Right ventricle myocardium superior (tissue), 1 donor: ENCODE results near the gene LAMB3. TPM values are rescaled to one million over a fixed set of nuclear protein-coding genes. Genes with fewer than 3 reads are reported as not detected.
A peak's percentile ranks its signal among the peaks of the same experiment; 100 is the strongest.

ENCODE experiments used
- ATAC-seq: fragments of 200-7000 bp; cut with Tn5 transposase; one replicate; pipeline ENCODE4 v1.9.1; 2020; ENCODE audit warnings: mild to moderate bottlenecking; ENCODE audit not compliant: poor library complexity
- DNase-seq: peaks from one replicate; pipeline ENCODE4 v3.0.0-alpha.2; 2020
- intact Hi-C: fragments of 100-400 bp; cut with DNase I; formaldehyde crosslinking; loops from one replicate; pipeline ENCODE4 v1.11.2; 2022
- total RNA-seq: library from RNA; stranded (reverse); fragmentation: NEBNext Ultra II Directional; extraction: Animal tissue kit (Norgen Biotek cat#: 25700); gene quantifications from one replicate; pipeline ENCODE4 v1.2.1, GENCODE V29; 2021
- donor health status: DM: no; HTN: yes; CAD: no; lungs with severe emphysema.

Gene LAMB3
- total RNA-seq, 1 donor from 2014 or later = 5.0 TPM

DNA sequence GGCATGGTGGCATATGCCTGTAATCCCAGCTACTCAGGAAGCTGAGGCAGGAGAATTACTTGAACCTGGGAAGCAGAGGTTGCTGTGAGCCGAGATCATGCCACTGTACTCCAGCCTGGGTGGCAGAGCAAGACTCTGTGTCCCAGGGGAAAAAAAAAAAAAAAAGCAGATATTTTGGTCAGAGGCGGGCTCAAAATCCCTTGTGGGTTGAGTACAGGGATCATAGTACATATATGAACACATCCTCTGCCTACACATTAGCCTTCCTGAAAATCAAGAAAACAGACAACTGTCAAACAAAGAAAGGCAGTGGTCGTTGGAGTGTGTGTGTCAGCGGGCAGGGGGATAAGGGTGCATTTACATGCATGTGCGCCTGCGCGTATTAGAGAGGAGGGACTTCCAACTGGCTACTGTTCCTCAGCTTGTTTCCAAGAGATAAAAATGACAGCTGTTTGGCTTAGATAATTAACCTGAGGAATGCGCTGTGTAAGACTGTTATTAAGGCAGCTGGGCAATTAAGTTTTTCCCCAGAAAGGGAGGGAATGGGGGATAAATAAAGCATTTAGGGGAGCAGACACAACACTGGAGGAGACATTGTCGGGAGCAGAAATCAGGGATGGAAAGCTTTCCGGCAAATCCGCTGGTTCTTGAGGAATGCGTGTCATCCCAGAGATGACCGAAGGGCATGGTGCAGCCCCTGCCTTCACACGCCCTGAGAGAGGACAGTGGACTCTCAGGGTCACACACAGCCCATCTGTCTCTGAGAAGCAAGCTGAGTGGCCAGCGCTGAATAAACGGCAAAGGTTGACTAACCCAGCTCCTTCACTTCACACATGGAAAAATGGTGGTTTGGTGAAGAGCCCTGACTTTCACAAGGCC, 6.4 kb downstream of the LAMB3 start:
- peak; percentile 60 for DNase-seq
- peak; percentile 38 for ATAC-seq
- intact Hi-C loops = loop anchor here (2.0 kb wide), 1 partner anchor 29 kb away; the partner anchor contains the start of gene G0S2

DNA sequence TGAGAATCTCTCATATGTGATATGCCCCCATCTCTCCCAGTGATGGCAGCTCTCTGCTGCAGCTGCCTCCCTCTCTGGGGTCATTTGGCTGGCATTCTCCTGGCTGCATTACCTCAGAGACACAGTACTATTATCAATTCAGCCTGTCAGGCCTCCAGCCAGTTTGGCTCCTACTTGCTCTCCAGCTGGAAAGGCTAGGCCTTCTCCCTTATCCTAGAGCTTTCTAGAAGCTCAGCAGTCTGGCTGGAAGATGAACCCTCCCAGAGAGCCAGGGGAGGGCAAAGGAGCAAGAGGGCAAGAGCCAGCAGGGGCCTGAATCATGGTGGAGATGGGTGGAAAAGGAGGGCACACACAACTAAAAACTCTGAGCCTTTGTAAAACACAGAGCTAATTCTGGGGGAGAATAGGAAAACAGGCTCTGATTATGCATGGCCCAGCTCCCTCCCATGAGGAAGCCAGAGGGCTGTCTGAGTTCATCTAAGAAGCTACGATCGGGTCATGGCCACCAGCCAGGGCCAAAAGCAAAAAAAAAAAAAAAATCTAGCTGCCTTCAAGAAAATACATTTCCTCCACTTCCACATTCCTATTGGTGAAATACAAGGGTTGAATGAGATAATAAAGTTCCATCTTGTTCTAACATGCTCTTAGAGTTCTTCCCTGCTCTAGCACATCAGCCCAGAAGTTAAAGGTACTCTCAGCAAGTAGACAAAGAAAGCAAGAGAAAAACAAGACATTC, 8.8 kb downstream of the LAMB3 start:
- DNase-seq (peak; percentile 89), ATAC-seq (peak; percentile 78)
- intact Hi-C loops = no loop called here

DNA sequence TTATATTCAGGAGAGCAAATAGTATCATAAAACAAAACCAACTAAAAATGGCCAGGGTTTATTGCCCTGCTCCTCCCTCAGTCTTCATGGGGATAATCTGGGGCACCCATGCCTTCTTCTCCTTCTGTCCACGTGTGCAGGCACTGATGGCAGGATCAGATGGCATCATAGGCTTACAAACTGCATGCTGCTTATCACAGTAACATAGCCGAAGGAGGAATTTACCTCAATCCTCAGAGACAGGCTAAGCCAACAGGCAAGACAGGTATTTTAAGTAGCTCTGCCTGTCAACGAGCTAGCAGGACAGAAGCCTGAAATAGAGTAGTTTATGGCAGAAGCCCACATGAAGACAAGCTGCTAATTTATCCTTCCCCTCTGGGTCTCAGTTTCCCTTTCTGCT, 9.4 kb downstream of the LAMB3 start:
- DNase-seq (no peak), ATAC-seq (peak; percentile 65)
- intact Hi-C loops = no loop called here

DNA sequence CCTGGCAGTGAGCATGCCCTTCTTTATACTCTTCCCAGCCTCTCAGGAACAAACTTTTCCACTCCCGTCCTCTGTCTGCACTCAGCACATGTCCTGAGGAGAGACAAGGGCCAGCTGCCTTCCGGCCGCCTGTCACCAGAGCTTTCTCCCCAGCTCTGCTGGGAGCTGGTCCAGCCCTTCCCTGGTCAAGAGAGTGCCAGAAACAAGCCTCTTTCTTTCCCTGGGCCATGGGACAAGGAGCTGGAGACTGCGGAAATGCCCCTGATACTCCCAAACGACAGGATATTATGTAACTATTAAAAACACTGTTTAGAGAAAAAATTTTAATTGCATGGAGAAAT, 10.4 kb downstream of the LAMB3 start:
- intact Hi-C loops = no loop called here
- DNase-seq = peak; percentile 94
- ATAC-seq = peak; percentile 86

DNA sequence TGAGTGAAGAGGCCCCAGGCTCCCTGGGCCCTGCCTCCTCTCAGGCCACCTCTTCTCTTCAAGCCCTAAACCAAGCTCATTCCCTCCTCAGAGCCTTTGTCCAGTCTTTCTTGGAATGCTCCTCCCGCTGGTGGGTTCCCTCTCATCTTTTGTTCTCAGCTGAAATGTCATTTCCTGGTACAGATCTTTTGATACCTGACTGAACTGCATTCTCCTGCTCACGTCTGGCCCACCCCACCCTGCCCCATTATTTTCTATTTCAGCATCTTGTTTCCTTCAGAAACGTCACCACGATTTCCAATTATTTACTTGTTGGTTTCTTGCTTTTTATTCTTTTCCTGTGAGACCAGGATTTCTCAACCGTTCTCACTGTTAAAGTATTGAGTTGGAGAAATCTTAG, 16.4 kb downstream of the LAMB3 start:
- ATAC-seq = no peak
- no peak for DNase-seq
- intact Hi-C loops = no loop called here

DNA sequence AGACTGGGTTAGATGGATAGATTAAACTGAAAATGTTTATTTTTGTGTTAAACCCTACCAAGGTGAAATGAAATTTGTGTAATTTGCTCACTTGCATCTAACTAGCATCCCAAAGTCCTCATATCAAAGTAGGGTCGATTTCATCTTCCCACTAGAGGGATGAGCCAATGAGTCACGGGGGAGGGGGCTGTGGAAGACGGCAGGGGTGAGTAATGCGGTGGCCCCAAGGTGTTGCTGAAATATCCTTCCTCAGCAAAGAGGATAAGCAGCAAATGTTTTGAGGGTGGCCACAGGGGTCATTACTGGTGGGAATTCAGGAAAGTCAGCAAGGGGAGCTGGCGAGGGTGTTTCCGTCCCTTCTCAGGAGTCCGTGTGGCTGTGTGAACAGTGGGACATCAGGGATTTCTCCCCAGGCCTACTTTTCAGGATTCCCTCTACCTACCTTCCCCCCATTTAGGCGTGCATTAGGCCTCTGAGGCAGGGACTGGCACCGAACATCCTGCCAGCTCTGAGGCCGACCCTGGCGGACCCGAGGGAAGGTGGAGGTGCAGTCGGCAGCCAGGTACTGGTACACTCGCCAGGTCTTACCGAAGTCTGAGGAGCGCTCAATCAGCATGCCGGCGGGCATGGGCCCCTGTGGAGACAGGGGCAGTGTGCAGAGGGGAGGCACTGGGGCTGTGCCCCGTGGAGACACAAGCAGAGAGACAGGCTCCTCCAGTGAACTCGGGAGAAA, 18.1 kb downstream of the LAMB3 start:
- ATAC-seq (no peak), DNase-seq (no peak)
- intact Hi-C loops = loop anchor here (5.0 kb wide), 1 partner anchor 53 kb away; no protein-coding TSS in a partner anchor

DNA sequence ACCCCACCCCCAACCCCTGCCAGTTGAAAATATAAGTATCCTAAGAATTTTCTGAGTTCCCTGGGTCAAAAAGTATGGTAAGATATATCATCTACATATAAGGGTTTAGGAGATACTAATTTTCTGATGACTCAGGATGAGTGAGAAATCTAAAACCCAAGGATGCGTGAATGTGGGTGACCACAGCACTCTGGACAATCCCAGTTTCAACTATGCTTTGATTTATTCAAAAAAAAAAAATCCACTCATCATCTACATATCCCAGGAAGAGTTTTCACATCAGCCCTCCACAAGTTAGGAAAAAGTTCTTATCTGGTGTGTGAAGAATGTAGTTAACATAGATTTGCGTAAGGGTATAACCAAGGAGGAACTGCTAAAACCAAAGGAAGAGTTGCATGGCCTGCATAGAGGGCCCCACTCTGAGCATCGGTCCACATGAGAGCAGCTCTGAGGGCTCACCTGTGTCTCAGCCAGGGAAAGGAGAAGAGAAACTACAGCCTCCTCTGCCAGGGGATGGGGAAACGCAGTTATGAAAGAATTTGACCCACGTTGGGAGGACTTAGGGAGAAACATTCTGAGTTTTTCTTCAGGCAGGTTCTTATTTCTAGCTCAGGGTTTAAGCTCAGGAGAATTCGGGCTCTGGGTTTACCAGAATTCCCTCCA, 18.8 kb downstream of the LAMB3 start:
- DNase-seq = no peak
- no peak for ATAC-seq
- intact Hi-C loops = loop anchor here (5.0 kb wide), 1 partner anchor 54 kb away; no protein-coding TSS in a partner anchor

DNA sequence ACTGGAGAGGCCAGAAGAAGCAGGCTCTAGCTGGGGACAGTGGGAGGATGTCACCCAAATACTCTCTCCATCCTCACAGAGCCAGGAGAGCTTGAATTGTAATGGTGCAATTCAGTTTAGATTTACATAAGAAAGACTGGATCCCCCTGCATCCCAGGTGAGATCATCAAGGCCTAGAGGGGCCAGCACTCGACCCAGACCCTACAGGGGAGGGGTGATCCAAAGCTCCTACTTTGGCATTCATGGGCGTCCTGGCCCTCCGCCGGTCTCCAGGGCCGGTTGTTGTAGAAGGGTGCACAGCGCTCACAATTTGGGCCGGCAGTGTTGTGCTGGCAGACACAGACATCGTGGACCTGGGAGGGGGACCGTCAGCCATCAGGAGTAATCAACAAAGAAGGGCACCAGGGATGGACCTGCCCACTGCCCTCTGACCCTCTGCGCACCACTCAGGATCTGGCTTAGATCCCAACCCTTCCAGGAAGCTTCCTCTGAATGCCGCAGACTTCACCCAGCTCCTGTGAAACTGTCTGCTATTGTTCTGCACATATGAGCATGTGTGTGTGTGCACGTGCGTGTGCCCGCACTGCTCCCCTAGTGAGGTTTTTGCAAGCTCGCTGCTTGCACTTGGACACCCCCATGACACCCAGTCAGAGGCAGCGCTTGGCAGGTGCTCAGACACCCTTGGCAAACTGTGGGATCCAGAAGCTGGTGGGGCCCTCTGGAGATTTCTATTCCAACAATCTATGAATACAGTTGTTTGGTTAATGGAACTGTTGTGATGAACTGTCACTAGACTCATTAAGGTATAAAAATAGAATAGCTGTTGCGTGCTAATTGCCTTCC, 21.6 kb downstream of the LAMB3 start:
- peak; percentile 45 for ATAC-seq
- DNase-seq = peak; percentile 63
- intact Hi-C loops = loop anchor here (5.0 kb wide), 1 partner anchor 57 kb away; no protein-coding TSS in a partner anchor

DNA sequence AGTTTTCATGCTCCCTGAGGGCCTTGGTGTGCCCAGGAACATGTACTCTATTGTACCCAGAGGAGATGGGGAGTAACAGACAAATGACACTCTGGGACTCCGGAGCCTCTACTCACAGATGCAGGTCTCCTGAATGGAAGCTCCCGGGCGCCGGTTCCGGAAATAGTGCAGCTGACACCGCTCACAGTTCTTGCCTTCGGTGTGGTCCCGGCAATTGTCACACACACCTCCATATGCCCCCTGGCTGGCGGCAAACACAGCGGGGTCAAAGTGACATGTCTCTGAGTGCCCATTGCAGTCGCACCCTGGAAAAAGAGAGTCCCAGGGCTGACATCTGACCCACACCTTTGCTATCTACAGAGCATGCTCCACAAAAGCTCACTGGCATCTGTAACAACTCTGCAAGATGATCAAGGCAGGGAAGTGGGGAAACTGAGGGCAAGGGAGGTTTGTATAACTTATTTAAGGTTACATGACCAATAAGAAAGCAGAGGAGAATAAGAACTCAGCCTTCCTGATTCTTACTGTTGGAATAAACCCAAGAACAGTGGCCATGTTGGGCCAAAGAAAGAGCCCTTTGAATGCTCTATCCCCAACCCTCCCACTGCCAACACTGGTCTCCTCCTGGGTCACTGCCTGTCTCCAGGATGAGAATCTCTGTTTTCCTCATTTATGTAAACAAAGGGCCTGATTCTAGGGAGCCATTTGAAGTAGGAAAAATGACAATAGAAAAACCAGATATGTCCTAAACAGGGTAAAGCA, 22.4 kb downstream of the LAMB3 start:
- no peak for DNase-seq
- ATAC-seq = no peak
- intact Hi-C loops = loop anchor here (5.0 kb wide), 1 partner anchor 57 kb away; no protein-coding TSS in a partner anchor

DNA sequence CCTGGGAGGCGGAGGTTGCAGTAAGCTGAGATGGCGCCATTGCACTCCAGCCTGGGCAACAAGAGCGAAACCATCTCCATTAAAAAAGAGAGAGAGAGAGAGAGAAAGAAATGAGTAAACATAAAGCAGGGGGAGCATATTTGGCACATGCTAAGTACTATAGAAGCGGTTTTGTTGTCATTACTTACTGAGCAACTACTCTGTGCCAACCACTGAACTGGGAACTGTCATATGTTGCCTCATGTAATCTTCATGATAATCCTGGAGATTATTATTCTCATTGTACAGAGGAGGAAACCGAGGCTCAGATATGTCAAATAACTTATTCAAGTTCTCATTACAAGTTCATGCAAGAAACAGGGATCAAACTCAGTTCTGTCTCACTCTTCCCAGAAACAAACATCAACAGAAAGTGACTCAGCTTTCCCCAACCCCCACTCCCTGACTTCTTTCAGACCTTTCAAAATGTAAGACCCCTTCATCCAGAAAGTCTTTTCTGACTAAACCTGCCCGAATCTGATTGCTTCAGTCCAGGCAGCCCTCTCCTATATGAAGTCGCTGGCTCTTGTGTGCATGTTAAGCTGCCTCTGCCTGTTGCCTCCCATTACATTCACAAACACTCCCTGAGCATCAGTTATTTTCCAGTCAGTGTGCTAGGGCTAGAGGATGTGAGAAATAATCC, 23.5 kb downstream of the LAMB3 start:
- DNase-seq = no peak
- ATAC-seq = no peak
- intact Hi-C loops = no loop called here

DNA sequence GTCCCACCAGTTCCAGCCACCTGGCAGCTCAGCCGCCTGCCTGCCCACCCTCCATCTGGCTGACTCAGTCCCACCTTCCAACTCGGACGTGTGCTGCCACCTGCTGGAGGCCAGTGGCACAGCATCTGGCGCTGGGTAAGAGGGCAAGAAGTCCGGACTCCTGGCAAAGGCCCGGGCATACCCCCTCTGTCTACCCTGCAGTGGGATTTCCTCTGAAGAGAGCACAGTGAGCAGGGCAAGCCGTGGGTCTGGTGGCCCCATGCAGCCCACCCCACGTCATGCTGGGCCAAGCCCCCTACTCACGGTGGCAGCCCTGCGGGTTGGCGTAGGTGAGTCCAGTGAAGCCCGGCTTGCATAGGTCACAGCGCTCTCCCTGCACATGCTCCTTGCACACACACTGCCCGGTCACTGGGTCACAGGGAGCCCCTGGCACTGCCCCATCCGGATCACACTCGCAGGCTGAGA, 24.5 kb downstream of the LAMB3 start:
- peak; percentile 78 for ATAC-seq
- peak; percentile 89 for DNase-seq
- intact Hi-C loops = no loop called here

DNA sequence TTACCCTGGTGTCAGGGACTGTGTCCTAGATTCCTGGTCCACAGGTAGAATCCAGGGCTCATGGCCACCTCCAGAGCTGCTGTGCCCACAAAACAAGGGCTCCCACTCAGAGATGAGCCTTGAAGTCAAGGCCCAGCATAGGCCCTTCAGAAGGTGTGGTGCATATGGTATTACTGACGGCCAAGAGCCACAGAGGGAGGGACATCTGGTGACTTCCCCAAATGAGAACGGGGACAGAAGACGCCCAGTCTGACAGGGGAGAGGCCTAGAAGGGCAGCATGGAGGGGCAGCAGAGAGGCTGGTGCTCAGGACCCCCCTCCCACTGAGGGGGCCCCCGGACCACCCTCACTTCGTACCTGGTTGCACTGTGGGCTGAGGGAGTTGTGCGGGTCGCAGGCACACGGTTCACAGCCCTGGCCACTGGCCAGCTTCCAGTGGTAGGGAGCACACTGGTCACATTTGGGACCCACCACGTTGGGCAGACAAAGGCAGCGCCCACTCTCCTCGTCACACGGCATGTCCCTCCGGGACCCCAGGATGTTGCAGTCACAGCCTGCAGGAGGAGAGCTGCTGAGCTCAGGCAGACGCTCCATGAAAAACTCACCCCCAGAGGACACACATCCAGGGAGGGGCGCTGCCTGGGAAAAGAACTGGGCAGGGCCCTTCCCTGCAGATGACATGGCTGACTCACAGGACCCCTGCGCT, 25.0 kb downstream of the LAMB3 start:
- no peak for ATAC-seq
- intact Hi-C loops = no loop called here
- peak; percentile 44 for DNase-seq

DNA sequence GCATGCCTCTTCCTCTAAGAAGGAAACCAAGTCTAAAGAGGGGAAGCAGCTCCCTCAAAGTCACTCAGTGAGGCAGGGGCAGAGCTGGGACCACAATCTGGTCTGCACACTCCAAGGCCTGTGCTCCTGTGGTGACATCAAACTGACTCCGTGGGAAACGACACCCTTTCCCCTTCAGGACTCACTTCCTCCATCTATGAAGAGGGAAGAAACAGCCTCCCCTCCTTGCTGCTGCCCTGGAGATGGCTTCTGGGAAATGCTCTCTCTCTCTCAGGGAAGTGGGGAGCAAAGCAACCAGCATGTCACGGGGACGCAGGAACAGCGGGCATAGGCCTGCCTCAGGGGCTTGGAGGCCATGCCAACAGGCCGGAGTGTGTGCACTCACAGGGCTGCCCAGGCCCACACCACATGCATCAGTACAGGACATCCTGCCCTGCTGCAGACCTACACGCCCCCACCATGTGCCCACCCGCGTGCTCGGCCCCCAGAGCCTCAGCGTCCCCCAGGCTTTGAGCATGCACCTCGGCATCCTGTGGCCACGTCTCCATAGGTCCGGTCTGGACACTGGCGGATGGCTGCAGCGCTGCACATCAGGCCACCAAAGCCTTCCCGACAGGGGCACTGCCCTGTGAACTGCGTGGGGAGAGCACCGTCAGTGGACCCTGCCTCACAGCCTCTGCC, 25.7 kb downstream of the LAMB3 start:
- ATAC-seq = no peak
- intact Hi-C loops = no loop called here
- DNase-seq = no peak

DNA sequence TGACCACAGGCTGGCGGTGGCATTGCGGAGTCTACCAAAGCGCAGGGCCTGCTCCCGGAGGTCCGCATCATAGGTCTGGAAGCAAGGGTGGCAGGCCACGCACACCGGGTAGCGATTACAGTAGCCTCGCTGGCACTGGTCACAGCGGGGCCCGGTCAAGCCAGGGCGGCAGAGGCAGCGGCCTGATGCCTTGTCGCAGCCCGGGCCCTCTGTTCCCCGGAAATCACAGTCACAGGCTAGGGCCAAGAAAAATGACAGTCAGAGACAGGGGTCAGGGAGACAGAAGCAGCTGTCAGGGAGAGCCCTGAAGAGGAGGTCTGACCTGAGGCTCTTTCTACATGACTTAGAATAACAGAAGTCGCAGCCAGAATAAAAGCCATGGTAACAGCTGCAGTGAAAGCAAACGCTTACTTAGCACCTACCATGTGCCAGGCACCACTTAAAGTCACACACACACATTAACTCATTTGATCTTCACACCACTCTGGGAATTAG, 26.4 kb downstream of the LAMB3 start:
- ATAC-seq (peak; percentile 28), DNase-seq (peak; percentile 46)
- intact Hi-C loops = no loop called here
